Glomerular endothelial cell (primary cell): Measurements from ENCODE around the gene CEP135. TPM values are rescaled to one million over a fixed set of nuclear protein-coding genes. Genes with fewer than 3 reads are reported as not detected.
A peak's percentile ranks its signal among the peaks of the same experiment; 100 is the strongest.
"Not testable (repeated sequence)": the region's sequence is repeated elsewhere in the genome, so short reads cannot be mapped to it uniquely, and the experiment has no call there.

Experiments
- DNase-seq: peaks from one replicate; pipeline ENCODE4 v3.0.0-alpha.2; 2011; ENCODE audit warnings: low read depth, low spot score; ENCODE audit errors: extremely low read depth
- total RNA-seq: library from RNA; depleted of rRNA; stranded (reverse); fragments of >200 nt; gene quantifications from 2 replicates; pipeline ENCODE4 v1.2.3, GENCODE V29; 2015

CEP135 gene
- total RNA-seq, 1 donor from 2014 or later, result 9.2 TPM

- no peak for DNase-seq
Measured at GRCh38 chr4:55938481-55938880, 10.3 kb upstream of the CEP135 start.

GRCh38 chr4:55939421-55939820 lies 9.3 kb upstream of the CEP135 start:
- DNase-seq, result no peak

- no peak for DNase-seq
Measured at GRCh38 chr4:55941881-55942396, 6.8 kb upstream of the CEP135 start.

GRCh38 chr4:55947254-55947882 lies 1.4 kb upstream of the CEP135 start:
- DNase-seq, result no peak

- DNase-seq, result peak; percentile 88
Measured at GRCh38 chr4:55947912-55948725, 626 bp upstream of the CEP135 start.

- DNase-seq, result no peak
Measured at GRCh38 chr4:55949482-55949802, 697 bp downstream of the CEP135 start.

GRCh38 chr4:55951191-55951922 lies 2.6 kb downstream of the CEP135 start:
- no peak for DNase-seq

GRCh38 chr4:55955710-55956109 lies 7.0 kb downstream of the CEP135 start:
- DNase-seq, result no peak

- DNase-seq, result no peak
Measured at GRCh38 chr4:55959655-55960054, 10.9 kb downstream of the CEP135 start.

GRCh38 chr4:55964046-55964445 lies 15.3 kb downstream of the CEP135 start:
- DNase-seq, result no peak

- no peak for DNase-seq
Measured at GRCh38 chr4:55965585-55965984, 16.8 kb downstream of the CEP135 start.

GRCh38 chr4:55966324-55966723 lies 17.6 kb downstream of the CEP135 start:
- not testable (repeated sequence) for DNase-seq

GRCh38 chr4:55967376-55967775 lies 18.6 kb downstream of the CEP135 start:
- DNase-seq, result no peak

GRCh38 chr4:55973650-55974049 lies 24.9 kb downstream of the CEP135 start:
- no peak for DNase-seq

GRCh38 chr4:55977811-55978210 lies 29.1 kb downstream of the CEP135 start:
- no peak for DNase-seq

- no peak for DNase-seq
Measured at GRCh38 chr4:55979562-55979961, 30.8 kb downstream of the CEP135 start.

GRCh38 chr4:55980725-55981124 lies 32.0 kb downstream of the CEP135 start:
- DNase-seq, result no peak

GRCh38 chr4:55982976-55983375 lies 34.2 kb downstream of the CEP135 start:
- DNase-seq, result no peak

- no peak for DNase-seq
Measured at GRCh38 chr4:55989766-55990165, 41.0 kb downstream of the CEP135 start.

GRCh38 chr4:55993994-55994663 lies 45.4 kb downstream of the CEP135 start:
- DNase-seq, result no peak

GRCh38 chr4:55996646-55997045 lies 47.9 kb downstream of the CEP135 start:
- DNase-seq, result no peak
